Osteocyte (in vitro differentiated cells): Measurements from ENCODE around the gene SYNDIG1. TPM values are rescaled to one million over a fixed set of nuclear protein-coding genes. Genes with fewer than 3 reads are reported as not detected.

Source experiments
- DNase-seq: peaks from one replicate; pipeline ENCODE4 v3.0.0; 2021; ENCODE audit warnings: mixed read lengths; ENCODE audit not compliant: unreplicated experiment; ENCODE audit errors: extremely low spot score
- H3K27ac Mint-ChIP-seq: one replicate; pipeline ENCODE4 v1.8.0; 2021; ENCODE audit warnings: mild to moderate bottlenecking, mixed read lengths; ENCODE audit not compliant: unreplicated experiment
- H3K27me3 Mint-ChIP-seq: one replicate; pipeline ENCODE4 v1.8.0; 2021; ENCODE audit warnings: mixed read lengths; ENCODE audit not compliant: unreplicated experiment
- H3K36me3 Mint-ChIP-seq: one replicate; pipeline ENCODE4 v1.8.0; 2021; ENCODE audit warnings: mixed read lengths; ENCODE audit not compliant: unreplicated experiment
- H3K4me1 Mint-ChIP-seq: one replicate; pipeline ENCODE4 v1.8.0; 2021; ENCODE audit warnings: mixed read lengths; ENCODE audit not compliant: unreplicated experiment
- H3K4me3 Mint-ChIP-seq: one replicate; pipeline ENCODE4 v1.8.0; 2021; ENCODE audit warnings: mild to moderate bottlenecking, moderate library complexity, mixed read lengths; ENCODE audit not compliant: unreplicated experiment
- H3K9me3 Mint-ChIP-seq: one replicate; pipeline ENCODE4 v1.8.0; 2021; ENCODE audit warnings: mixed read lengths; ENCODE audit not compliant: unreplicated experiment
- total RNA-seq: library from RNA; stranded (reverse); gene quantifications from 2 replicates; pipeline ENCODE4 v1.2.1, GENCODE V29; 2021
- TF ChIP-seq, protein P1 (sequence below): fragments of 200-600 bp; sonication (generic); IDR thresholded peaks from 2 replicates; pipeline ENCODE4 v1.5.0; 2021; ENCODE audit warnings: antibody characterized with exemption, mild to moderate bottlenecking, moderate library complexity

SYNDIG1 gene
- total RNA-seq, 1 donor from 2014 or later: 0.40 TPM

DNA sequence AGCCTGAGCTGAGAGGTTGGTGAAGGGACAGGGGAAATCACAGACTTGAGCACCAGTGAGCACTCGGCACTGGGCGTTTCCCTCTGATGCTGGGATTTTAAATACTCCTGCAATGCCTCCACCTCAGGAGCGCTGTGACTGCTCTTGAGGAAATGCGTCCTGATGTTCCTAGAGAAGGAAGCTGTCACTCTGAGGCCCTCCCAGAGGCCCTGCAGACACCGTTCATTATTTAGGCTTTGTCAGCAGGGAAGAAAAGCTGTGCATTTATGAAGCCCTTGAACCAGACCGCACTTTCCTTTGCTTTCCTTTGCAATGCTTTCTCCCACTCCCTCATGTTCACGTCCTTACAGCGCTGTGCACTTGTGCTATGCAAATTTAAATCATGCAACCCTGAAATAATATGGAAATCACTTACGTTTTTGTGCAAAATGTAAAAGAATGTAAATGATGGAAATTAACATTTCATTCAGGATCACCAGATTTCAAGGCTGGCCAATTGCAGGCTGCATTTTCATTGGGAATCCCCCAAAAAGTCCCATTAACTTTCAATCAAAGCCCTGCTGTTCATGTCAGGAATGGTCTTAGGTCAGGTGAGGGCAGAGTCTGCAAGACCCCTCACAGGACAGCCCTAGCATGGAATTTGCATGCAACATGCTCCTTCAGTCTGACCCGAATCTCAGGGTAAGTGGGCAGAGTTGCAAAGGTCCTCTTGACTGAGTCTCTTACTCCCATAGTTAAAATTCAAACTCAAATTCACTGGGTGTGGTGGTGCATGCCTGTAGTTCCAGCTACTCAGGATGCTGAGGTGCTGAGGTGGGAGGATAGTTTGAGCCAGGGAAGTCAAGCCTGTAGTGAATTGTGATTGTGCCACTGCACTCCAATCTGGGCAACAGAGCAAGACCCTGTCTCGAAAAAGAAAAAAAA is 45.8 kb upstream of the SYNDIG1 start:
- no peaks in the 10 kb centered on the region for H3K4me1 Mint-ChIP-seq
- TF ChIP-seq, protein P1, sequence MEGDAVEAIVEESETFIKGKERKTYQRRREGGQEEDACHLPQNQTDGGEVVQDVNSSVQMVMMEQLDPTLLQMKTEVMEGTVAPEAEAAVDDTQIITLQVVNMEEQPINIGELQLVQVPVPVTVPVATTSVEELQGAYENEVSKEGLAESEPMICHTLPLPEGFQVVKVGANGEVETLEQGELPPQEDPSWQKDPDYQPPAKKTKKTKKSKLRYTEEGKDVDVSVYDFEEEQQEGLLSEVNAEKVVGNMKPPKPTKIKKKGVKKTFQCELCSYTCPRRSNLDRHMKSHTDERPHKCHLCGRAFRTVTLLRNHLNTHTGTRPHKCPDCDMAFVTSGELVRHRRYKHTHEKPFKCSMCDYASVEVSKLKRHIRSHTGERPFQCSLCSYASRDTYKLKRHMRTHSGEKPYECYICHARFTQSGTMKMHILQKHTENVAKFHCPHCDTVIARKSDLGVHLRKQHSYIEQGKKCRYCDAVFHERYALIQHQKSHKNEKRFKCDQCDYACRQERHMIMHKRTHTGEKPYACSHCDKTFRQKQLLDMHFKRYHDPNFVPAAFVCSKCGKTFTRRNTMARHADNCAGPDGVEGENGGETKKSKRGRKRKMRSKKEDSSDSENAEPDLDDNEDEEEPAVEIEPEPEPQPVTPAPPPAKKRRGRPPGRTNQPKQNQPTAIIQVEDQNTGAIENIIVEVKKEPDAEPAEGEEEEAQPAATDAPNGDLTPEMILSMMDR: no peak
- H3K27me3 Mint-ChIP-seq: peaks cover 21% of the 10 kb centered on the region
- H3K27ac Mint-ChIP-seq: no peak overlapping the region
- H3K36me3 Mint-ChIP-seq: no peaks in the 10 kb centered on the region
- H3K9me3 Mint-ChIP-seq: no peaks in the 10 kb centered on the region
- no peak overlapping the region for H3K4me3 Mint-ChIP-seq
- no peak for DNase-seq

DNA sequence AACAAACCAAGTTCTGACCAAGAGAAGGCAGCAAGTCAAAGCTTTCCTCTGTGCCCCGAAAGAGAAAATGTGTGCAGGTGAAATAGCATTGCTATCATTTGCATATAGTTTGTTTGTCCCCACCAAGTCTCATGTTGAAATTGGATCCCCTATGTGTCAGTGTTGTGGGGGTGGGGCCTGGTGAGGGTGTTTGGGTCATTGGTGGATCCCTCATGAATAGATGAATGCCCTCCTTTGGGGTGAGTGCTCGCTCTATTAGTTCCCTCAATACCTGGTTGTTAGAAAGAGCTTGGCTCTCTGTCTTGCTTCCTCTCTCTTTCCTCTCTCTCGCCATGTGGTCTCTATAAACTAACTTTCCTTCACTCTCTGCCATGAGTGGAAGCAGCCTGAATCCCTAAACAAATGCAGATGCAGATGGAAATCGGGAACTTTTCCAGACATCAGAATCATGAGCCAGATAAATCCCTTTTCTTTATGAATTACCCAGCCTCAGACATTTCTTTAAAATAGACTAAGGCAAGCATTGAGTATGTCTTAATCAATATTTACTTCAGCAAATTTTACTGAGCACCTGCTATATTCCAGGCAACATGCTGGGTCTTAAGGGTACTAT is 43.8 kb upstream of the SYNDIG1 start:
- TF ChIP-seq, protein P1: no peak
- no peaks in the 10 kb centered on the region for H3K4me1 Mint-ChIP-seq
- no peak for DNase-seq
- no peaks in the 10 kb centered on the region for H3K9me3 Mint-ChIP-seq
- H3K4me3 Mint-ChIP-seq: no peak overlapping the region
- no peaks in the 10 kb centered on the region for H3K36me3 Mint-ChIP-seq
- no peak overlapping the region for H3K27ac Mint-ChIP-seq
- peaks cover 21% of the 10 kb centered on the region for H3K27me3 Mint-ChIP-seq

DNA sequence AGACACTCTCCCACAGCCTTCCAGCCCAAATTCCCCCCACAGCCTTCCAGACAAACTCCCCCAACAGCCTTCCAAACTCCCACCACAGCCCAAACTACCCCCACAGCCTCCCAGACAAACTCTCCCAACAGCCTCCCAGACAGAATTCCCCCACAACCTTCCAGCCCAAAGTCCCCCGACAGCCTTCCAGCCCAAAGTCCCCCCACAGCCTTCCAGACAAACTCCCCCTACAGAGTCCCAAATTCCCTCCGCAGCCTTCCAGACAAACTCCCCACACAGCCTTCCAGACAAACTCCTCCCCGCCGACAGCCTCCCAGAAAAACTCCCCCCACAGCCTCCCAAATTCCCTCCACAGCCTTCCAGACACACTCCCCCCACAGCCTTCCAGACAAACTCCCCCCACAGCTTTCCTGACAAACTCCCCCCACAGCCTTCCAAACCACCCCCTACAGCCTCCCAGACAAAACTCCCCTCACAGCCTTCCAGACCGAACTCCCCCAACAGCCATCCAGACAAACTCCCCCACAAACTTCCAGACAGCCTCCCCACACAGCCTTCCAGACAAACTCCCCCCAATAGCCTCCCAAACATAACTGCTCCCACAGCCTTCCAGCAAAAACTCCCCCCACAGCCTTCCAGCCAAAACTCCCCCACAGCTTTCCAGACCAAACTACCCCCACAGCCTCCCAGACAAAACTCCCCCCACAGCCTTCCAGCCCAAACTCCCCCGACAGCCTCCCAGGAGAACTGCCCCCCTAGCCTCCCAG is 38.0 kb upstream of the SYNDIG1 start:
- Mint-ChIP-seq H3K27ac (no peak overlapping the region), H3K27me3 (peaks cover 13% of the 10 kb centered on the region), H3K36me3 (no peaks in the 10 kb centered on the region), H3K4me1 (no peaks in the 10 kb centered on the region), H3K9me3 (no peaks in the 10 kb centered on the region), H3K4me3 (no peak overlapping the region)
- TF ChIP-seq, protein P1: no peak
- no peak for DNase-seq

DNA sequence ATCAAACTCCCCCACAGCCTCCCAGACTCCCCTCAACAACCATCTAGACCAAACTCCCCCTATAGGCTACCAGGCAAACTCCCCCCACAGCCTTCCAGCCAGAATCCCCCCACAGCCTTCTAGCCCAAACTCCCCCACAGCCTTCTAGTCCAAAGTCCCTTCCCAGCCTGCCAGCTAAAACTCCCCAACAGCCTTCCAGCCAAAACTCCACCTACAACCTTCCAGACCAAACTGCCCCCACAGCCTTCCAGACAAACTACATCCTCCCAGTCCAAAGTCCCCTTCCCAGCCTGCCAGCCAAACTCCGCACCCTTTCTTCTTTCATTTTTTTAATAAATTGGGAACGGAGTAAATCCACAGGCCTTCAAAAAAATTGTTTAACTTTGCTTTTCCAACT is 37.4 kb upstream of the SYNDIG1 start:
- H3K4me3 Mint-ChIP-seq: no peak overlapping the region
- H3K27ac Mint-ChIP-seq: no peak overlapping the region
- H3K9me3 Mint-ChIP-seq: no peaks in the 10 kb centered on the region
- peaks cover 12% of the 10 kb centered on the region for H3K27me3 Mint-ChIP-seq
- TF ChIP-seq, protein P1: no peak
- DNase-seq: no peak
- no peaks in the 10 kb centered on the region for H3K4me1 Mint-ChIP-seq
- H3K36me3 Mint-ChIP-seq: no peaks in the 10 kb centered on the region
